Skeletal muscle cell (primary cell): ENCODE measurements around the gene PGAP3.
"Not testable (repeated sequence)": the region's sequence is repeated elsewhere in the genome, so short reads cannot be mapped to it uniquely, and the experiment has no call there.

Experiments used
- DNase-seq: peaks from one replicate; pipeline ENCODE4 v3.0.0-alpha.2; 2010; ENCODE audit warnings: low read depth
- H3K4me3 ChIP-seq: 2 replicates; pipeline ENCODE4 v1.5.1; 2011; ENCODE audit warnings: low read depth, mild to moderate bottlenecking, control low read depth, low read length, moderate library complexity

PGAP3 gene, protein sequence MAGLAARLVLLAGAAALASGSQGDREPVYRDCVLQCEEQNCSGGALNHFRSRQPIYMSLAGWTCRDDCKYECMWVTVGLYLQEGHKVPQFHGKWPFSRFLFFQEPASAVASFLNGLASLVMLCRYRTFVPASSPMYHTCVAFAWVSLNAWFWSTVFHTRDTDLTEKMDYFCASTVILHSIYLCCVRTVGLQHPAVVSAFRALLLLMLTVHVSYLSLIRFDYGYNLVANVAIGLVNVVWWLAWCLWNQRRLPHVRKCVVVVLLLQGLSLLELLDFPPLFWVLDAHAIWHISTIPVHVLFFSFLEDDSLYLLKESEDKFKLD

DNA sequence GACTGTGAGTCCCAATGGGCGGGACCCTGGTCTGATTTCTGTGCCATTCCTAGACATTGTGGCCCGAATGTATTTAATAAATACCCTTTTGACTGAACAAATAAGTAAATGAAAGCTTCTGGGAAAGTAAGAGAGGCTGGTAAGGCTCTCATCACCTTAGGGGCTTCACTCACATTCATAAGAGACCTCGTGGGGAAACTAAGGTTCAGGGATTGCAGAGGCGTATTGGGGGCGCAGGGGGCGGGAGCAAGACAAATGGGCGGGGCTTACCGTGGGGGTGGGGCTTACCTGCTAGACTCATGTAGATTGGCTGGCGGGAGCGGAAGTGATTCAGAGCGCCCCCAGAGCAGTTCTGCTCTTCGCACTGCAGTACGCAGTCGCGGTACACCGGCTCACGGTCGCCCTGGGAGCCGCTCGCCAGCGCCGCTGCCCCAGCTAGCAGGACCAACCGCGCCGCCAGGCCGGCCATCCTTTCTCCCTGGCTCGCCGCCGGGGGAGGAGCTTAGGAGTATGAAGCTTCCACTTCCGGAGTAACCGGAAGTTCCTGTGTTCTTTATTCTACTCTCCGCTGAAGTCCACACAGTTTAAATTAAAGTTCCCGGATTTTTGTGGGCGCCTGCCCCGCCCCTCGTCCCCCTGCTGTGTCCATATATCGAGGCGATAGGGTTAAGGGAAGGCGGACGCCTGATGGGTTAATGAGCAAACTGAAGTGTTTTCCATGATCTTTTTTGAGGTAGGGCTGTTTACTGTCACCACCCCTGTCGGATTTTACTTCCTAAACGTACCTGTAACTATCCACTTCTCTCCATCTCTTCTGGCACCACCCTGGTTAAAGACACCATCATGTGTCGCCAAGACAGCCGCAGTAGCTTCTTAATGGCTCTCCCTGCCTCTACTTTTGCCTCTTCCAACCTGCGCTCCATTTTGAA, at the start of gene PGAP3:
Gene PGAP3 (minus strand): TSS at position 512 of the 929 bp plus-strand sequence. CDS start 43 bp downstream, at position 469.
- DNase-seq: peak; percentile 60
- H3K4me3 ChIP-seq: peak within 1 kb of the TSS; percentile 73

DNA sequence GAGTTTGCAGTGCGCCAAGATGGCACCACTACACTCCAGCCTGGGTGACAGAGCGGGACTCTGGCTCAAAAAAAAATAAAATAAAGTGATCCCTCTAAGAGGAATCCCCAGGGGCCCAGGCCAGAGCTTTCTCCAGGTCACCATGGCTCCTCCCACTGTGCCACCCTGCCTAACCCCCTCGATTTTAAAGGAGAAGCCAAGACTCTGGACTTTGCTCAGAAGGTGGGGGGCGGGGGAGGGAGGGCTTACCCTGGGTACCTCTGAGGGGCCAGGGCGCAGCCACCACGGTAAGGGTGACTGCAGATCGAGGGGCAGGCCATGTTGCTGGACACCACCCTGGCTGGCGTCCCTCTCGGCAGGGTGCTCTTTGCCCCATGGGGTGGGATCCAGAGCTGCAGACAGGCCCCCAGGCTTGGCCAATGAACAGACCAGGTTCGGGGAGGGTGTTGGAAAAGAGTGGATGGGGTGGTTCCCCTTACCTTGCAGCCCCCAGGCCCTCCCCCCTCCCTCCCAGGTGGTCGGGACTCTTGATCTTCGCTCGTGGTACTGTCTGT, 49.4 kb upstream of the PGAP3 start:
- no peak overlapping the region for H3K4me3 ChIP-seq
- DNase-seq: no peak

DNA sequence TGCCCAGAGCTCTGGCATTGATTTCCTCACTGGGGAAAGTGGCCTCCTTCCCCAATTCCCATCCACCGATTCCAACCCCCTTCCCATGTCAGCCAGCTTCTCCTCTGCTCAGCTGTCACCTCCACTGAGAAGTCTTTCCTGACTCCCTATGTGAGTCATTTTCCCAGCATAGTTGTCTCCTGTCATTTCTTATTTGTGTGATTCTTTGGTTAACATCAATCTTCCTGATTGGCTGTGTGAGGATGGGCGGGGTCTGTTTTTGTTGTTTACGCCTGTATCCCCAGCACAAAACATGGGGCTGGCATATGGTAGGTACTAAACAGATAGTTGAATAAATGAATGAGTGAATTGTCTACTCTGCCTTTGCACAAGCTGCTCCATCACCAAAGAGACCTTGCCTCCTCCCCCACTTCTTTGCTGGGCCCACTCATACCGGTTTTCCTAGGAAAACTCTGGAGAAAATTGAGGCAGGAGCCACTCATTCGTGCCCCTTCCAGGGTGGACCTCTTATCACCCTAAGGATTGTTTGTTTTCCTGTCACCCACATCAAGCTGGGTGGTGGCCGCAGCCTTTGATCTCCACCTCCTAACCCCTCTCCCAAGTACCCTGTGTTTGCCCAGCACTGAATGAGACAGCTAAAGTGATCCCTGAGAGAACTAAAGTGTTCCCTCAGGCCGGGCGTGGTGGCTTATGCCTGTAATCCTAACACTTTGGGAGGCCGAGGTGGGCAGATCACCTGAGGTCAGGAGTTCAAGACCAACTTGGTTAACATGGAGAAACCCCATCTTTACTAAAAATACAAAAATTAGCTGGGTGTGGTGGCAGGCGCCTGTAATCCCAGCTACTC, 48.7 kb upstream of the PGAP3 start:
- no peak for DNase-seq
- no peak overlapping the region for H3K4me3 ChIP-seq

DNA sequence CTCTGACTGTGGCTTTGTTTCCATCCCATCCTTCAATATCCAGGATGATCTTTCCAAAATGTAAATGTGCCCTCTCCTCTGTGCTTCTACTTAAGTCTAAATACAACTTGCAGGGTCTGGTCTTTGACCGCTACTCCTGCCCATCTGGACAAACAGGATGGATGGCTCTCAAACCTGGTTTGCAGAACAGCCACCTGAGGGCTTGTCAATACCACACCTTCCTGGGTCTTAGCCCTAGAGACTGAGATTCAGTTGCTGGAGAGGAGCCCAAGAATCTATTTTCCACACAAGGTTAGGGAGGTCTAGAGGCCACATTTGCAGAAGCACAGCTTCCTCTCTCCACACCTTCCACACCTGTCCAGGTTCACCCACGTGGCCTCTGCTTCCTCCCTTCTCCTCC, 48.0 kb upstream of the PGAP3 start:
- no peak for DNase-seq
- no peak overlapping the region for H3K4me3 ChIP-seq

DNA sequence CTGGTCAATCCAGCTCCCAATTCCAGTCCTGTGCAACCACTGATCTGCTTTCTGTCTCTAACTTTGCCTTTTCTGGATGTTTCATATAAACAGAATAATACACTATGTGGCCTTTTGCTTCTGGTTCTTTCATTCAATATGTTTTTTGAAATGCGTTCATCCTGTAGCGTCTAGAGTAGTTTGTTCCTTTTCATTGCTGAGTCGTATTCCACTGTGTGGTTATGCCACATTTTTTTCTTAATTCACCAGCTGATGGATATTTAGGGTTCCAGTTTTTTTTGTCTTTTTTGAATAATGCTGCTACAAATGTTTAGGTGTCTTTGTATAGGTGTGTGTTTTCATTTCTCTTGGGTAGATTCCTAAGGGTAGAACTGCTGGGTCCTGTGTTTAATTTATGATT, 44.7 kb upstream of the PGAP3 start:
- no peak for DNase-seq
- H3K4me3 ChIP-seq: no peak overlapping the region

DNA sequence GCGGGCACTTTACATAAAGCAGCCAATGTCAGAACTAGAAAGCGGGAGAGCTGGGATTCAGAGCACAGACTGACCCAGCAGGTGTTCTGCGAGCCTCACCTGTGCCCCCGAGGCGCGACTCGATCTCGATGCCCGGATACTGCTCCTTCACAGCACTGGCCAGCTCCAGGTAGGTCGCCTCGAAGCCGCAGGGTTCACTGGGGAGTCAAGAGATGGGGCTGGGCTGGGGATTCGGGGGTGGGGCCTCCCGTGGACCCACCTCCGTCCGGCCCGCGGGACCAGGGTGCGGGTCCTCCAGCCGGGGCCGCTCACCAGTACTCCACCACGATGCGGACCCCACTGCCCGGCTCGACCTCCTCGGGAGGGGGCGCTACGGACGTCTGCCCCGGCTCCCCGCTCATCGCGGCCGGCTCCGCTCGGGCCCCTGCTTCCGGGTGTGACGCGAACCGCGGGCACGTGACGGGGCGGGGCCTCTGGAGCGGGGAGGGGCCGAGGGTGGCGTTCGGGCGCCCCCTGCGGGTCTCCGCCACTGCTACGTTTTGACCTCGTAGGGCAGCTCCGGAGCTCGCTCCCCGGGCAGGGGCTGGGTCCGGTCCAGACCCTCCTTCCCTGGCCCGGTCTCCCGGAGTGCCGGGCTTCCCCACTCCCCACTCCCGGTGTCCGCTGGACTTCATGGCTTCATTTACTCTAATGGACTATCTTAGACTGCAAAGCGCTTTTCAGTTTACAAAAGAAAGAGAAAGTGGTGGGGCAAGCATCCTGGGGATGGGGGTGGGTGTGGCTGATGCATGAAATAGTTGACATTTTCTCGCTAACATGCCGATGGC, 42.5 kb upstream of the PGAP3 start, which contains the start of gene MIEN1:
Gene MIEN1 (minus strand): TSS at position 438 of the 827 bp plus-strand sequence. CDS start 37 bp downstream, at position 401.
- H3K4me3 ChIP-seq: peak within 1 kb of the TSS; percentile 79

DNA sequence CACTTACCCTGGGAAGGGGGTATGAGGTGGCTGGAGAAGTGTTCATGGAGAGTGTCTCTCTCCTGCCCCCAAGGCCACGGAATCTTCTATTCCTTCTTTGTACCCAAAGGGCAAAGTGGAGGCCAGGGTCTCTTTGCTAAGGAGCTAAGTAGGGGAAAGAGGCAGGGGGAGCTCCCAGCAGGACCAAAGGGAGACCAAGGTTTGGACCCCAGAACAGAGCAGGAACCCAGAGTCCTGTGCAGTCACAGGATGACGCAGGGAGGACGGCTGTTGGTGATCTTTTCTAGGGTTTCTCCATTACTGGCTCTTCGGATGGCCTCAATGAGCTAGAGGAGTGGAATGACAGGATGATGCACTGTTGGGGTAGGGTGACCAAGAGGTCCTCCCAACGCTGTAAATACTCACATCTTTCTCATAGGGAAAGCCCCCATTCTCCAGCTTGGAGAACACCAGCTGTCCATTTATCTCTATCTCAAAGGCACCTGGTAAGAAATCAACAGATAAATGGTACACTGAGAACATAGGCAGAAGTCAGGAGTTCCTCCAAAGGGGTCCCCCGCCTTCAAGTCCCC, 41.5 kb upstream of the PGAP3 start:
- peak overlapping the region; percentile 79 for H3K4me3 ChIP-seq
- DNase-seq: no peak

More for the DNA sequence above, 42.5 kb upstream of the PGAP3 start, which contains the start of gene MIEN1:
- DNase-seq: no peak

DNA sequence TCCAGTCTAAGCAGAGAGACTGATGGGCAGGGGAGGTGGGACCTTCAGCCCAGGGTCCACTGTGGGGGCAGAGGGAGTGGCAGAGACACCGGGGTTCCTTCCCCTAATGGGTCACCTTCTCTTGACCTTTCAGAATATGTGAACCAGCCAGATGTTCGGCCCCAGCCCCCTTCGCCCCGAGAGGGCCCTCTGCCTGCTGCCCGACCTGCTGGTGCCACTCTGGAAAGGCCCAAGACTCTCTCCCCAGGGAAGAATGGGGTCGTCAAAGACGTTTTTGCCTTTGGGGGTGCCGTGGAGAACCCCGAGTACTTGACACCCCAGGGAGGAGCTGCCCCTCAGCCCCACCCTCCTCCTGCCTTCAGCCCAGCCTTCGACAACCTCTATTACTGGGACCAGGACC, 39.7 kb upstream of the PGAP3 start:
- no peak for DNase-seq
- no peak overlapping the region for H3K4me3 ChIP-seq

DNA sequence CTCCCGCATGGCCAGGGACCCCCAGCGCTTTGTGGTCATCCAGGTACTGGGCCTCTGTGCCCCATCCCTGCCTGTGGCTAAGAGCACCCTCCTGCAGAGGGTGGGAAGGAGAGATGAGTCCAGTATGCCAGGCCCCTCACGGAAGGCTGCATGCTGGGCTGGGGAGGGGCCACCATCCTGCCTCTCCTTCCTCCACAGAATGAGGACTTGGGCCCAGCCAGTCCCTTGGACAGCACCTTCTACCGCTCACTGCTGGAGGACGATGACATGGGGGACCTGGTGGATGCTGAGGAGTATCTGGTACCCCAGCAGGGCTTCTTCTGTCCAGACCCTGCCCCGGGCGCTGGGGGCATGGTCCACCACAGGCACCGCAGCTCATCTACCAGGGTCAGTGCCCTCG, 38.8 kb upstream of the PGAP3 start:
- no peak overlapping the region for H3K4me3 ChIP-seq
- DNase-seq: no peak

DNA sequence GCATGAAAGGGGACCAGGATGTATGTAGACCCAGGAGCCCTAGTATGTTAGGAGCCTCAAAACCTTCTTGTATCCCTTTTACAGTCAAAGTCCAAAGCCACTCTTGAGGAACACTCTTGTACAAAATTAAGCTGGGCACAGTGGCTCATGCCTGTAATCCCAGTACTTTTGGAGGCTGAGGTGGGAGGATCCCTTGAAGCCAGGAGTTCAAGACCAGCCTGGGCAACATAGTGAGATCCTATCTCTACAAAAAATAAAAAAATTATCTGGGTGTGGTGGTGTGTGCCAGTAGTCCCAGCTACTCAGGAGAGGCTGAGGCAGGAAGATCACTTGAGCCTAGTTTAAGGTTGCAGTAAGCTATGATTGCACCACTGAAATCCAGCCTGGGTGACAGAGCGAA, 38.1 kb upstream of the PGAP3 start:
- DNase-seq, H3K4me3 ChIP-seq: not testable (repeated sequence)

DNA sequence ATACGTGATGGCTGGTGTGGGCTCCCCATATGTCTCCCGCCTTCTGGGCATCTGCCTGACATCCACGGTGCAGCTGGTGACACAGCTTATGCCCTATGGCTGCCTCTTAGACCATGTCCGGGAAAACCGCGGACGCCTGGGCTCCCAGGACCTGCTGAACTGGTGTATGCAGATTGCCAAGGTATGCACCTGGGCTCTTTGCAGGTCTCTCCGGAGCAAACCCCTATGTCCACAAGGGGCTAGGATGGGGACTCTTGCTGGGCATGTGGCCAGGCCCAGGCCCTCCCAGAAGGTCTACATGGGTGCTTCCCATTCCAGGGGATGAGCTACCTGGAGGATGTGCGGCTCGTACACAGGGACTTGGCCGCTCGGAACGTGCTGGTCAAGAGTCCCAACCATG, 36.9 kb upstream of the PGAP3 start:
- H3K4me3 ChIP-seq: no peak overlapping the region
- DNase-seq: no peak

DNA sequence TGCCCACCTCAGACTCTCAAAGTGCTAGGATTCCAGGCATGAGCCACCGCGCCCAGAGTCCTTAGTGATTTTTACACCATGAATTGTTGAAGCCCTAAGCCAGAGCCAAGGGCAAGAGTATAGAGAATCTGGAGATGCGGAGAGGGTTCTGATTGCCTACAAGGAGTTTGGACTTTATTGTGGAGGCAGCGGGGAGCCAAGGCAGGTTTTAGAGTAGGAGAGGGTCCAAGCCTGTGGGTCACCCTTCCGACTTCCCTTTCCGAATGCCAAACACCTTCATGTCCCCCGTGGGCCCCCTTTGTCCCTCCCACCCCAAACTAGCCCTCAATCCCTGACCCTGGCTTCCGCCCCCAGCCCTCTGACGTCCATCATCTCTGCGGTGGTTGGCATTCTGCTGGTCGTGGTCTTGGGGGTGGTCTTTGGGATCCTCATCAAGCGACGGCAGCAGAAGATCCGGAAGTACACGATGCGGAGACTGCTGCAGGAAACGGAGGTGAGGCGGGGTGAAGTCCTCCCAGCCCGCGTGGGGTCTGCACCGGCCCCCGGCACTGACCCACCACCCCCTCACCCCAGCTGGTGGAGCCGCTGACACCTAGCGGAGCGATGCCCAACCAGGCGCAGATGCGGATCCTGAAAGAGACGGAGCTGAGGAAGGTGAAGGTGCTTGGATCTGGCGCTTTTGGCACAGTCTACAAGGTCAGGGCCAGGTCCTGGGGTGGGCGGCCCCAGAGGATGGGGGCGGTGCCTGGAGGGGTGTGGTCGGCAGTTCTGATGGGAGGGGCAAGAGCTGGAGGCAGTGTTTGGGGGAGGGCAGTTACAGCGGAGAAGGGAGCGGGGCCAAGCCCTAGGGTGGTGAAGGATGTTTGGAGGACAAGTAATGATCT, 35.4 kb upstream of the PGAP3 start:
- H3K4me3 ChIP-seq: no peak overlapping the region
- no peak for DNase-seq

DNA sequence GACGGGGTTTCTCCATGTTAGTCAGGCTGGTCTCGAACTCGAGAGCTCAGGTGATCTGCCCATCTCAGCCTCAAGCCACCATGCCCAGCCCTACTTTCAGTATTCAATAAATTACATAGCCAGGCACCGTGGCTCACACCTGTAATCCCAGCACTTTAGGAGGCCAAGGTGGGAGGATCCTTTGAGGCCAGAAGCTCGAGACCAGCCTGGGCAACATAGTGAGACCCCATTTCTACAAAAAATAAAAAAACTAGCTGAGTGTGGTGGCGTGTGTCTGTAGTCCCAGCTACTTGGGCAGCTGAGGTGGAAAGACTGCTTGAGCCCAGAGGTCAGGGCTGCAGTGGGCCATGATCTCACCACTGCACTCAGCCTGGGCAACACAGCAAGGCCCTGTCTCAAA, 34.2 kb upstream of the PGAP3 start:
- no peak for DNase-seq
- H3K4me3 ChIP-seq: no peak overlapping the region

DNA sequence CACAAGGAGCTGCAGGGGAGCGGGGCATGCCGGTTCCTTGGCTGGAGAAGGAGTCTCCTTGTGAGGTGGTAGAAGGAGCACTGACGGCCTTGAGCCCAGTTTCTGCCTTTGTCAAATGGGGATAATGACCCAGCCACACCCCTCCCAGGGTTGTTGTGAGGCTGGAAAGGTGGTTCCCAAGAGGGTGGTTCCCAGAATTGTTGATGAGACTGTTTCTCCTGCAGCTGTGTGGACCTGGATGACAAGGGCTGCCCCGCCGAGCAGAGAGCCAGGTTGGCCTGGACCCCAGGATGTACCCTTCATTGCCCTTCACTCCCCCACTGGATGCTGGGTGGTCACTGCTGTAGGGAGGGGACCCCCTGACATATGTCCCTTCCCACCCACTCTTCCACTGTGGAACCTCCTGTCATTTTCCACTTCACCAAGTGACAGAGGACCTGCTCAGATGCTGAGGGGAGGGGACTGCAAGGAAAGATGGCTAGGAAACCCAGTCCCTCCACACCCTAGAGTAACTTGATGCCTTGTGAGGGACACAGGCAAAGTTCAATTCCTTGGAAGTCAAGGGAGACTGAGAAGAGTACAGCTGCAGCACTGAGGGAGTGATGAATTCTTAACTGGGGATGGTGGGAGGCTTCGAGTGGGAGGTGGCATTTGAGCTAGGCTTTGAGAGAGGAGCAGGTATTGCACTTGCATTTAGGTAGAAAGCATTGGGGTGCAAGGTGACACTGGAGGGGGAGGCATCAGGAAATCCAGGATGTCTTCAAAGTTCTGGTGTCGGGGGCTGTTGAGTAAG, 31.9 kb upstream of the PGAP3 start:
- no peak overlapping the region for H3K4me3 ChIP-seq
- DNase-seq: no peak

DNA sequence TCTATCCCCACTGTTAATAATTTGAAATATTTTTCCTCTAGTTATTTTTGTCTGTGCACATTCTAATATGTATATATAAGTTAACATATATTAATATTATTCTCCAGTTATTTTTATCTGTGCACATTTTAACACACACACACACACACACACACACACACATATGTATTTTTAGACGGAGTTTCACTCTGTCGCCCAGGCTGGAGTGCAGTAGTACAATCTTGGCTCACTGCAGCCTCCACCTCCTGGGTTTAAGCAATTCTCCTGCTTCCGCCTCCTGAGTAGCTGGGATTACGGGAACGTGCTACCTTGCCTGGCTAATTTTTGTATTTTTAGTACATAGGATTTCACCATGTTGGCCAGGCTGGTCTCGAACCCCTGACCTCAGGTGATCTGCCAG, 29.8 kb upstream of the PGAP3 start:
- DNase-seq: no peak
- no peak overlapping the region for H3K4me3 ChIP-seq

DNA sequence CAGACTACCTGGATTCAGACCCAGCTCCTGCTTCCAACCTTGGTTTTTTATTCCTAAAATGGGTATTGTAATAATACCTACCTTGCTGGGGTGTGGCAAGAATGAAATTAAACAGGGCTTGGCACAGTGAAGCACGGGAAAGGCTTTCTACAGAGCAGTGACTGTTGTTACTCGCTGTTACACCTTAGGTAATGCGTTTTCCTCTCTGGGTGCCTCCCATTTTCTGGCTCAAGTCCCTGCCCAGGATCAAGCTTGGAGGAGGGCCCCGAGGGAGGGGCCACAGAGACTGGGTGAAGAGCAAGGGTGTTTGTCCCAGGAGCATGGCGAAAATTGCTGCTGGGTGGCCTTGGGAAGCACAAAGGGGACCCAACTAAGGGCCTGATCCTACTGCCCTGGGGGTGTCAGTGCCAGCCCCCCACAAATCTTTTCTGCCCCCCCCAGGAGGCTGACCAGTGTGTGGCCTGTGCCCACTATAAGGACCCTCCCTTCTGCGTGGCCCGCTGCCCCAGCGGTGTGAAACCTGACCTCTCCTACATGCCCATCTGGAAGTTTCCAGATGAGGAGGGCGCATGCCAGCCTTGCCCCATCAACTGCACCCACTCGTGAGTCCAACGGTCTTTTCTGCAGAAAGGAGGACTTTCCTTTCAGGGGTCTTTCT, 29.2 kb upstream of the PGAP3 start:
- H3K4me3 ChIP-seq: no peak overlapping the region
- DNase-seq: no peak
